HL-60 (cell line): Measurements from ENCODE around the gene EGFL6.

Source experiments
- CTCF ChIP-seq: IDR thresholded peaks from one replicate; pipeline ENCODE4 v1.5.1; 2011; ENCODE audit warnings: low read length, control low read depth, inconsistent platforms; ENCODE audit not compliant: insufficient read depth
- GABPA ChIP-seq: IDR thresholded peaks from 2 replicates; pipeline ENCODE4 v1.6.1; 2012; ENCODE audit warnings: low read depth
- SPI1 ChIP-seq: IDR thresholded peaks from 2 replicates; pipeline ENCODE4 v1.6.1; 2012; ENCODE audit warnings: low read depth, mild to moderate bottlenecking, borderline replicate concordance

- TF ChIP-seq CTCF (no peak), GABPA (no peak), SPI1 (no peak)
Measured at GRCh38 chrX:13551610-13552009, 17.8 kb upstream of the EGFL6 start.
